Suprapubic skin (tissue), 4 donors: Measurements from ENCODE around the gene POLE. TPM values are rescaled to one million over a fixed set of nuclear protein-coding genes. Genes with fewer than 3 reads are reported as not detected.

Experiments
- DNase-seq, 2 donors: peaks; one replicate each; pipeline ENCODE4 v3.0.0-alpha.2; 2019; ENCODE audit warnings: low spot score in 2 of 2
- H3K27ac ChIP-seq: fragments of 200-600 bp; sonication (generic); one replicate; pipeline ENCODE4 v1.5.1; 2019
- H3K27me3 ChIP-seq: fragments of 200-600 bp; sonication (generic); one replicate; pipeline ENCODE4 v1.5.1; 2019
- H3K36me3 ChIP-seq: fragments of 200-600 bp; sonication (generic); one replicate; pipeline ENCODE4 v1.5.1; 2019
- H3K4me1 ChIP-seq: fragments of 200-600 bp; sonication (generic); one replicate; pipeline ENCODE4 v1.5.1; 2019
- H3K4me3 ChIP-seq: fragments of 200-600 bp; sonication (generic); one replicate; pipeline ENCODE4 v1.5.1; 2019; ENCODE audit warnings: mild to moderate bottlenecking
- H3K9me3 ChIP-seq: fragments of 200-600 bp; sonication (generic); one replicate; pipeline ENCODE4 v1.5.1; 2019
- CTCF ChIP-seq, 2 donors: fragments of 200-600 bp in 1 of 2; fragments of 450-650 bp in 1 of 2; sonication (generic) in 1 of 2; IDR thresholded peaks; one replicate each; pipeline ENCODE4 v1.5.1; 2016 to 2019; ENCODE audit warnings: antibody characterized with exemption in 2 of 2, mild to moderate bottlenecking in 1 of 2, moderate library complexity in 1 of 2
- EP300 ChIP-seq: sonication (generic); formaldehyde crosslinking; IDR thresholded peaks from one replicate; pipeline ENCODE4 v1.6.1; 2017; ENCODE audit warnings: antibody characterized with exemption
- POLR2A ChIP-seq, 2 donors: fragments of 450-650 bp; IDR thresholded peaks; one replicate each; pipeline ENCODE4 v1.6.1; 2017; ENCODE audit warnings: antibody characterized with exemption in 2 of 2, mild to moderate bottlenecking in 2 of 2, moderate library complexity in 2 of 2
- POLR2AphosphoS5 ChIP-seq, 3 donors: sonication (generic); formaldehyde crosslinking; IDR thresholded peaks; one replicate each; pipeline ENCODE4 v1.6.1; 2017; ENCODE audit warnings: antibody characterized with exemption in 3 of 3
- WGBS: methylation state at CpG from one replicate; pipeline ENCODE4 v1.1.5; 2018; 5-methylcytosine and 5-hydroxymethylcytosine counted together
- total RNA-seq, 4 donors: library from RNA; depleted of rRNA; stranded (reverse); fragments of >200 nt; gene quantifications; one replicate each; pipeline ENCODE4 v1.1.0, GENCODE V29; 2016

POLE gene
- total RNA-seq, 4 donors from 2014 or later, result 34.1 to 130 (median 43.3) TPM

GRCh38 chr12:132669166-132669879, 17.8 kb downstream of the POLE start:
- H3K36me3 ChIP-seq, result peaks cover 88% of the 10 kb centered on the region
- DNase-seq, result no peak
- H3K27me3 ChIP-seq, result no peaks in the 10 kb centered on the region
- 90% methylated on average over 17 of the region's 17 CpGs for WGBS
- H3K9me3 ChIP-seq, result no peaks in the 10 kb centered on the region
- no peak overlapping the region for H3K27ac ChIP-seq
- no peak overlapping the region for H3K4me3 ChIP-seq
- no peak for TF ChIP-seq CTCF (IDR thresholded peaks at IDR 0.05)
- TF ChIP-seq EP300, result no peak
- no peak for TF ChIP-seq POLR2A (IDR thresholded peaks at IDR 0.05)
- TF ChIP-seq POLR2AphosphoS5 (IDR thresholded peaks at IDR 0.05), result no peak
- H3K4me1 ChIP-seq, result no peaks in the 10 kb centered on the region

- Histone ChIP-seq H3K9me3 (no peaks in the 10 kb centered on the region), H3K36me3 (peaks cover 92% of the 10 kb centered on the region), H3K4me3 (no peak overlapping the region), H3K4me1 (no peaks in the 10 kb centered on the region), H3K27me3 (no peaks in the 10 kb centered on the region), H3K27ac (no peak overlapping the region)
- no peak for TF ChIP-seq POLR2AphosphoS5 (IDR thresholded peaks at IDR 0.05)
- TF ChIP-seq POLR2A (IDR thresholded peaks at IDR 0.05), result no peak
- TF ChIP-seq CTCF (IDR thresholded peaks at IDR 0.05), result no peak
- TF ChIP-seq EP300, result no peak
- WGBS, result 95% methylated on average over 10 of the region's 30 CpGs
- DNase-seq, result no peak
These were observed 18.7 kb downstream of the POLE start for GRCh38 chr12:132668191-132669088.

GRCh38 chr12:132665794-132666193, 21.3 kb downstream of the POLE start:
- Histone ChIP-seq H3K27ac (no peak overlapping the region), H3K4me1 (no peaks in the 10 kb centered on the region), H3K9me3 (no peaks in the 10 kb centered on the region), H3K36me3 (peaks cover 97% of the 10 kb centered on the region), H3K27me3 (no peaks in the 10 kb centered on the region), H3K4me3 (no peak overlapping the region)
- 92% methylated on average over 6 of the region's 6 CpGs for WGBS
- no peak for DNase-seq
- no peak for TF ChIP-seq CTCF (IDR thresholded peaks at IDR 0.05)
- TF ChIP-seq POLR2AphosphoS5 (IDR thresholded peaks at IDR 0.05), result no peak
- no peak for TF ChIP-seq POLR2A (IDR thresholded peaks at IDR 0.05)
- no peak for TF ChIP-seq EP300

- Histone ChIP-seq H3K36me3 (peaks cover 99% of the 10 kb centered on the region), H3K27ac (no peak overlapping the region), H3K9me3 (no peaks in the 10 kb centered on the region), H3K27me3 (no peaks in the 10 kb centered on the region), H3K4me1 (no peaks in the 10 kb centered on the region), H3K4me3 (no peak overlapping the region)
- WGBS, result 93% methylated on average over 13 of the region's 13 CpGs
- TF ChIP-seq CTCF (IDR thresholded peaks at IDR 0.05) (no peak), POLR2A (IDR thresholded peaks at IDR 0.05) (no peak), POLR2AphosphoS5 (IDR thresholded peaks at IDR 0.05) (no peak), EP300 (no peak)
- no peak for DNase-seq
These were observed 22.0 kb downstream of the POLE start for GRCh38 chr12:132665149-132665491.
